ENCODE measurements around the gene MISP. TPM values are rescaled to one million over a fixed set of nuclear protein-coding genes. Genes with fewer than 3 reads are reported as not detected.

Gene MISP
- total and polyA plus RNA-seq, 9 of the 15 experiments (the other 6 are each of a cell fraction or from before 2014, with no cell fraction given), result 0.04 to 0.29 (median 0.05) TPM; not detected in 5

DNA sequence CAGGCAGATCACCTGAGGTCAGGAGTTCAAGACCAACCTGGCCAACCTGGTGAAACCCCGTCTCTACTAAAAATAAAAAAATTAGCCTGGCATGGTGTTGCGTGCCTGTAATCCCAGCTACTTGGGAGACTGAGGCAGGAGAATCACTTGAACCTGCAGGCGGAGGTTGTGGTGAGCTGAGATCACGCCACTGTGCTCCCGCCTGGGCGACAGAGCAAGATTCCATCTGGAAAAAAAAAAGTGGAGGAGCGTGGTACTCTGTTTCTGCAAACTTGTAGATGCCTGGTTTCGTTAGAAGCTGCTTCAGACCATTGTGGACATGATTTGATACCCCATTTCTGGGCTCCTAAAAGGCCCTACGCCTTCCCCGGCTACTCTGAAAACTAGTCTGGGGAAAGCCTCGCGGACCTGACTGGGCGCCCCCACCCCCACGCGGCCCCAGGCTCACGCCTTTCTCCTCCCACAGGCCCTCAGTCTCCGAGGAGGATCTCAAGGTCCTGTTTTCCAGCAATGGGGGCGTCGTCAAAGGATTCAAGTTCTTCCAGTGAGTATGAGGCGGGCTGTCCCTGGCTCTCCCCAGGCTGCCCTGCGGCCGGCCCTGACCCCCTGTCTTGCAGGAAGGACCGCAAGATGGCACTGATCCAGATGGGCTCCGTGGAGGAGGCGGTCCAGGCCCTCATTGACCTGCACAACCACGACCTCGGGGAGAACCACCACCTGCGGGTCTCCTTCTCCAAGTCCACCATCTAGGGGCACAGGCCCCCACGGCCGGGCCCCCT lies 59.4 kb downstream of the MISP start (continued):
- TF ChIP-seq GMEB1 (CRISPR knock-in tag; IDR thresholded peaks at IDR 0.05) (no peak), NRF1 (conservative IDR thresholded peaks at IDR 0.05 in 1 of 2, IDR thresholded peaks at IDR 0.05 in 1 of 2) (no peak), CXXC5 (CRISPR knock-in tag; IDR thresholded peaks at IDR 0.05) (no peak), ZNF274 (IDR thresholded peaks at IDR 0.05; ENCODE audit: borderline replicate concordance, low read depth, low read length) (no peak), ZNF165 (CRISPR knock-in tag; IDR thresholded peaks at IDR 0.05; ENCODE audit: borderline replicate concordance) (no peak), ADNP (tag; IDR thresholded peaks at IDR 0.05) (0 out of 2 replicates have a peak, but pooled peaks have one; percentile 16), ZNF318 (IDR thresholded peaks at IDR 0.05; ENCODE audit: borderline replicate concordance in 1 of 2, low read depth in 1 of 2) (no peak), ZNF24 (IDR thresholded peaks at IDR 0.05) (no peak), CCNT2 (IDR thresholded peaks at IDR 0.05; ENCODE audit: borderline replicate concordance, extremely low read depth, insufficient read length, low read depth, low read length) (peak; percentile 5), SETDB1 (IDR thresholded peaks at IDR 0.05; ENCODE audit: low read length) (no peak)
- TF ChIP-seq, protein P1, sequence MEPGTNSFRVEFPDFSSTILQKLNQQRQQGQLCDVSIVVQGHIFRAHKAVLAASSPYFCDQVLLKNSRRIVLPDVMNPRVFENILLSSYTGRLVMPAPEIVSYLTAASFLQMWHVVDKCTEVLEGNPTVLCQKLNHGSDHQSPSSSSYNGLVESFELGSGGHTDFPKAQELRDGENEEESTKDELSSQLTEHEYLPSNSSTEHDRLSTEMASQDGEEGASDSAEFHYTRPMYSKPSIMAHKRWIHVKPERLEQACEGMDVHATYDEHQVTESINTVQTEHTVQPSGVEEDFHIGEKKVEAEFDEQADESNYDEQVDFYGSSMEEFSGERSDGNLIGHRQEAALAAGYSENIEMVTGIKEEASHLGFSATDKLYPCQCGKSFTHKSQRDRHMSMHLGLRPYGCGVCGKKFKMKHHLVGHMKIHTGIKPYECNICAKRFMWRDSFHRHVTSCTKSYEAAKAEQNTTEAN (CRISPR knock-in tag; IDR thresholded peaks at IDR 0.05), result no peak
- TF ChIP-seq, protein P2, sequence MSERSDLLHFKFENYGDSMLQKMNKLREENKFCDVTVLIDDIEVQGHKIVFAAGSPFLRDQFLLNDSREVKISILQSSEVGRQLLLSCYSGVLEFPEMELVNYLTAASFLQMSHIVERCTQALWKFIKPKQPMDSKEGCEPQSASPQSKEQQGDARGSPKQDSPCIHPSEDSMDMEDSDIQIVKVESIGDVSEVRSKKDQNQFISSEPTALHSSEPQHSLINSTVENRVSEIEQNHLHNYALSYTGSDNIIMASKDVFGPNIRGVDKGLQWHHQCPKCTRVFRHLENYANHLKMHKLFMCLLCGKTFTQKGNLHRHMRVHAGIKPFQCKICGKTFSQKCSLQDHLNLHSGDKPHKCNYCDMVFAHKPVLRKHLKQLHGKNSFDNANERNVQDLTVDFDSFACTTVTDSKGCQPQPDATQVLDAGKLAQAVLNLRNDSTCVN (CRISPR knock-in tag; IDR thresholded peaks at IDR 0.05), result no peak
